UCSD-AML1 (cell line): ENCODE results near the gene ZNF155.

Source experiments
- DNase-seq: peaks from one replicate; lab custom pipeline; 2025; ENCODE audit not compliant: unreplicated experiment; lab: John Stamatoyannopoulos, UW

The ZNF155 gene

GRCh38 chr19:44003461-44004009 lies 19.5 kb downstream of the ZNF155 start:
- DNase-seq, result peak; percentile 21

GRCh38 chr19:44005973-44006372 lies 22.0 kb downstream of the ZNF155 start:
- DNase-seq, result no peak

GRCh38 chr19:44007473-44007872 lies 23.5 kb downstream of the ZNF155 start:
- DNase-seq, result no peak

- DNase-seq, result no peak
Observed at GRCh38 chr19:44010468-44010867, 26.5 kb downstream of the ZNF155 start.

- no peak for DNase-seq
Observed at GRCh38 chr19:44019498-44019897, 35.5 kb downstream of the ZNF155 start.

GRCh38 chr19:44021221-44021620 lies 37.2 kb downstream of the ZNF155 start:
- no peak for DNase-seq

- no peak for DNase-seq
Observed at GRCh38 chr19:44024900-44025216, 40.9 kb downstream of the ZNF155 start.

- DNase-seq, result peak; percentile 85
Observed at GRCh38 chr19:44025217-44025936, 41.4 kb downstream of the ZNF155 start, which contains the start of gene ZNF222. Gene ZNF222 (plus strand): TSS chr19:44025379. CDS start chr19:44025437, 58 bp downstream.

GRCh38 chr19:44026622-44027021 lies 42.6 kb downstream of the ZNF155 start:
- no peak for DNase-seq

GRCh38 chr19:44032001-44032610 lies 48.1 kb downstream of the ZNF155 start:
- DNase-seq, result no peak

GRCh38 chr19:44042147-44042546 lies 58.2 kb downstream of the ZNF155 start:
- DNase-seq, result no peak
